HepG2 (cell line): ENCODE measurements around the gene TCF25. TPM values are rescaled to one million over a fixed set of nuclear protein-coding genes. Genes with fewer than 3 reads are reported as not detected.

Experiments
- FOXO4 ChIP-seq: sonication (generic); formaldehyde crosslinking; conservative IDR thresholded peaks from 2 replicates; pipeline ENCODE4 v1.8.1; 2023; ENCODE audit warnings: missing genetic modification reagents
- GFI1 ChIP-seq: sonication (generic); formaldehyde crosslinking; IDR thresholded peaks from 2 replicates; pipeline ENCODE4 v1.5.0; 2020; ENCODE audit warnings: missing genetic modification reagents, mild to moderate bottlenecking, borderline replicate concordance
- RARG ChIP-seq: sonication (generic); formaldehyde crosslinking; IDR thresholded peaks from 2 replicates; pipeline ENCODE4 v1.4.0; 2020; ENCODE audit warnings: low read depth, mild to moderate bottlenecking, missing genetic modification reagents
- SMAD3 ChIP-seq: sonication (generic); formaldehyde crosslinking; IDR thresholded peaks from 2 replicates; pipeline ENCODE4 v1.4.0; 2020; ENCODE audit warnings: missing genetic modification reagents
- SMARCC2 ChIP-seq: fragments of 450-650 bp; IDR thresholded peaks from 2 replicates; pipeline ENCODE4 v1.6.1; 2017; ENCODE audit warnings: antibody characterized with exemption, mild to moderate bottlenecking
- TCF7 ChIP-seq: sonication (generic); IDR thresholded peaks from 2 replicates; pipeline ENCODE4 v1.6.1; 2016; ENCODE audit warnings: antibody characterized with exemption, low read depth
- ZBED4 ChIP-seq: sonication (generic); formaldehyde crosslinking; IDR thresholded peaks from 2 replicates; pipeline ENCODE4 v1.4.0; 2020; ENCODE audit warnings: missing genetic modification reagents, borderline replicate concordance
- ZHX1 ChIP-seq: sonication (generic); formaldehyde crosslinking; IDR thresholded peaks from 2 replicates; pipeline ENCODE4 v1.8.1; 2022; ENCODE audit warnings: low read depth, mild to moderate bottlenecking, missing genetic modification reagents
- ZNF552 ChIP-seq: sonication (generic); formaldehyde crosslinking; IDR thresholded peaks from 2 replicates; pipeline ENCODE4 v1.9.0; 2022; ENCODE audit warnings: missing genetic modification reagents, mild to moderate bottlenecking, borderline replicate concordance
- polyA plus RNA-seq, 8 experiments: library from polyadenylated mRNA; depleted of rRNA in 3 of 8; stranded (reverse) in 7 of 8; unstranded in 1 of 8; fragments of >200 nt; fragmentation: Illumina TruSeq in 4 of 8; extraction: Trizol in 4 of 8; gene quantifications; 2 replicates each; pipeline versions ENCODE4 v1.2.1 to v1.2.3, GENCODE V29; 2011 to 2016; ENCODE audit warnings: low read depth in 4 of 8, missing spikeins in 1 of 8, mixed read lengths in 1 of 8; ENCODE audit not compliant: insufficient read depth in 1 of 8
- total RNA-seq, 5 experiments: library from RNA; depleted of rRNA; stranded (reverse); fragments of >200 nt; fragmentation: Illumina TruSeq; extraction: Trizol; gene quantifications; 2 replicates each; pipeline ENCODE4 v1.2.3, GENCODE V29; 2016; ENCODE audit warnings: low read depth in 1 of 5

The TCF25 gene
- total and polyA plus RNA-seq, 2 of the 13 experiments (the other 11 are each of a cell fraction or from before 2014, with no cell fraction given), result 138 to 206 TPM

GRCh38 chr16:89918453-89919347, 45.3 kb downstream of the TCF25 start, which contains the start of gene MC1R (continued):
- TF ChIP-seq FOXO4 (CRISPR knock-in tag) (0 out of 2 replicates have a peak, but pooled peaks have one; percentile 57), ZHX1 (peak; percentile 23; the same call in 1 of the 2 replicates), ZBED4 (CRISPR knock-in tag) (no peak), GFI1 (CRISPR knock-in tag) (no peak), SMARCC2 (no peak), RARG (CRISPR knock-in tag) (no peak; the same call in 1 of the 2 replicates), TCF7 (no peak), ZNF552 (CRISPR knock-in tag) (peak; percentile 89), SMAD3 (CRISPR knock-in tag) (peak; percentile 75; the same call in 1 of the 2 replicates)
